ENCODE data around the gene IRAG1. TPM values are rescaled to one million over a fixed set of nuclear protein-coding genes. Genes with fewer than 3 reads are reported as not detected.

IRAG1 gene
- total RNA-seq, 2 donors from 2014 or later, result 3.5 to 18.7 TPM

DNA sequence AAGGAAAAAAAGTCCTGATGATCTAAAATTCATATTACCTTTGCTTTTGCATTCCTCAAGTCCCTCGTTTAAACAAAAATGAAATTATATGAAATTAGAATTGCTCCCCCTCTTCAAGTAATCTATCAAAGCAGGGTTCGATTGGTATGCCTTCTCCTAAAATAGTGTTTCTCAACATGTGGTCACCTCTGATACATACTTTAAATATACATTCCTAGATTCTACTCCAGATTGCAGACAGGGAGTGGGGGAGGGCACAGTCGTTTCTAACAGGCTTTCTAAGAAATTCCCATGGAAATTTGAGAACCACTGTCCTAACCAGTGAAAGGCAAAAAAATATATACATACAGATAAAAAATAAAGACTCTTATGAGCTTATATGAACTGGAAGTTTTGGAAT lies 22.6 kb upstream of the IRAG1 start:
- TF ChIP-seq, protein P1, sequence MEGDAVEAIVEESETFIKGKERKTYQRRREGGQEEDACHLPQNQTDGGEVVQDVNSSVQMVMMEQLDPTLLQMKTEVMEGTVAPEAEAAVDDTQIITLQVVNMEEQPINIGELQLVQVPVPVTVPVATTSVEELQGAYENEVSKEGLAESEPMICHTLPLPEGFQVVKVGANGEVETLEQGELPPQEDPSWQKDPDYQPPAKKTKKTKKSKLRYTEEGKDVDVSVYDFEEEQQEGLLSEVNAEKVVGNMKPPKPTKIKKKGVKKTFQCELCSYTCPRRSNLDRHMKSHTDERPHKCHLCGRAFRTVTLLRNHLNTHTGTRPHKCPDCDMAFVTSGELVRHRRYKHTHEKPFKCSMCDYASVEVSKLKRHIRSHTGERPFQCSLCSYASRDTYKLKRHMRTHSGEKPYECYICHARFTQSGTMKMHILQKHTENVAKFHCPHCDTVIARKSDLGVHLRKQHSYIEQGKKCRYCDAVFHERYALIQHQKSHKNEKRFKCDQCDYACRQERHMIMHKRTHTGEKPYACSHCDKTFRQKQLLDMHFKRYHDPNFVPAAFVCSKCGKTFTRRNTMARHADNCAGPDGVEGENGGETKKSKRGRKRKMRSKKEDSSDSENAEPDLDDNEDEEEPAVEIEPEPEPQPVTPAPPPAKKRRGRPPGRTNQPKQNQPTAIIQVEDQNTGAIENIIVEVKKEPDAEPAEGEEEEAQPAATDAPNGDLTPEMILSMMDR (IDR thresholded peaks at IDR 0.05), result no peak
- Histone ChIP-seq H3K27ac (no peak overlapping the region), H3K27me3 (no peaks in the 10 kb centered on the region), H3K36me3 (no peaks in the 10 kb centered on the region), H3K9me3 (no peaks in the 10 kb centered on the region), H3K4me3 (no peak overlapping the region), H3K4me1 (no peaks in the 10 kb centered on the region), H3K9ac (ENCODE audit: low read depth in 2 of 2, low read length in 2 of 2) (no peak overlapping the region)
- no peak for DNase-seq
- intact Hi-C loops (cut with DNase I), result no loop called here

DNA sequence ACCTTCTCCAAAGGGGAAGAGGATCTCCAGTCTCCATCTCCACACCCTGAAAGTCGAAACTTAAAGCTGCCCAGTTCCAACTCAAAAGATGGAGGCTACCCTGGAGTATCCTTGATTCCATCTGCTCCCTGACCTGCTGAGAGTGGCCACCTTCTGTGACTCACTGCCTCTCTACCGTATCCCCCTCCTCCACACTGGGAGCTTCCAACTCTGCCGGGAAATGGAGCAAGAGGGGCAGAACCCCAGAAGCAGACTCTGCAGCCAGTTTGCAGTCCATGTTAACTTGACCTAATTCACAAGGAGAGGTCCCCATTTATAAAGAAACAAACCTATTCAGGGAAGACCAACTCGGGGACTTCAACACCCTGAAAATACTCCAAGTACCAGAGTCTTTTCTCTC lies 22.0 kb upstream of the IRAG1 start:
- no peak overlapping the region for H3K9ac ChIP-seq (ENCODE audit: low read depth in 2 of 2, low read length in 2 of 2)
- no peak overlapping the region for H3K4me3 ChIP-seq
- H3K36me3 ChIP-seq, result no peaks in the 10 kb centered on the region
- H3K27ac ChIP-seq, result no peak overlapping the region
- H3K4me1 ChIP-seq, result no peaks in the 10 kb centered on the region
- no peak for DNase-seq
- H3K9me3 ChIP-seq, result no peaks in the 10 kb centered on the region
- H3K27me3 ChIP-seq, result no peaks in the 10 kb centered on the region
- intact Hi-C loops (cut with DNase I), result no loop called here
- TF ChIP-seq, protein P1 (IDR thresholded peaks at IDR 0.05), result no peak

DNA sequence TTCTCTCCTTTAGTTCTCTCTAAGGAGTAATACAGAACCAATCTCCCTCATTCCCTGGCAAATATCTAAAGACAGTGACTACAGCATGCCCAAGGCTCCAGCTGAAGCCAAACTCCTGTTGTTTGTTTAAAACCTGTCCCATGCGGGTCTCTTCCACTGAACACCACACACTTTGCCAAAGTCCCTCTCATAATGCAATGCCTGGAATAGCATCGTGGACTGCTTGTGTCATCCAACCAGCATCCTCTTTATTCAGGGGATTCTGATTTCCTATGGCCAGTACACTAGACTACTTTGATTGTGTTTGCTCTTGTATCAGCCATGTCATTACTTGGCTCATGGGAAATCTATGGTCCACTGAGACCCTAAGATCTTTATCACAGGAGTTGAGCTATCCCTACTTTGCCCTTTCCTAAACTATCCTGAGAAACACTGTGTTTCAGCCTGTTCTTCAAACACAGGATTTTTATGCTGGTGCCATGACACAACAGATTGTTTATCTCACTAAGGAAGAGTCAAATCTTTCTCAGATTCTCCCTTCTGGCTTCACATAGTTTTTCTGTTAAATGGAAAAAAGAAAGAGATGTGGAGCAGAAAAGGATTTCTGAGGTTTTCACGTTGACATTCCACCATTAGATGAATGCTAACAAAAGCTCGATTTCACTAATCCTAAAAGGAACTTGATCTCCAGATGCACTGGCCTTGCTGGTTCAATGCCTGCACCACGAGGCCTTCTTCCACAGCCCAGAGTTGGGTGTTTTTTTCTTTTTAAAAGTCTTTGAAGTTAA lies 15.9 kb upstream of the IRAG1 start:
- Histone ChIP-seq H3K9ac (ENCODE audit: low read depth in 2 of 2, low read length in 2 of 2) (no peak overlapping the region), H3K4me1 (no peaks in the 10 kb centered on the region), H3K27ac (peak overlapping the region; percentile 16), H3K9me3 (no peaks in the 10 kb centered on the region), H3K4me3 (no peak overlapping the region), H3K36me3 (no peaks in the 10 kb centered on the region), H3K27me3 (no peaks in the 10 kb centered on the region)
- TF ChIP-seq, protein P1 (IDR thresholded peaks at IDR 0.05), result no peak
- no peak for DNase-seq
- intact Hi-C loops (cut with DNase I), result no loop called here

DNA sequence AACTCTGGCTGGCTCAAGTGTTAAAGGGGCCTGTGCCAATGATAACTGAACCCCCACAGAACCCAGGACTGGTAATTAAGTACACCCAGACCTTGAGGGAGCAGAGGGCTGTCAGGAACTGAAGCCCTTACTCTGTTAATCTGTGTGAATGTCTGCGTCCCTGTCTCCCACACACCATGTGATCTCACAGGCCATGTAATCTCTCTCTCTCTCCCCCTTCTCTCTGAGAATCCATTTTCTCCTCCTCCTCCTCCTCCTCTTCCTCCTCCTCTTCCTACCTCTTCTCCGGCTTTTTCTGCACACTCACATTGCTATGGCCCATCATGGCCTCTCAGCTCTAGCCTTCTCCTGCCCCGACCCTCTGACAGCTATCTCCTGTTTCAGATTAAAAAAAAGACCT lies 14.6 kb upstream of the IRAG1 start:
- H3K27ac ChIP-seq, result no peak overlapping the region
- H3K27me3 ChIP-seq, result no peaks in the 10 kb centered on the region
- no peaks in the 10 kb centered on the region for H3K4me1 ChIP-seq
- no peaks in the 10 kb centered on the region for H3K36me3 ChIP-seq
- DNase-seq, result no peak
- no peak overlapping the region for H3K4me3 ChIP-seq
- intact Hi-C loops (cut with DNase I), result no loop called here
- H3K9ac ChIP-seq (ENCODE audit: low read depth in 2 of 2, low read length in 2 of 2), result no peak overlapping the region
- H3K9me3 ChIP-seq, result no peaks in the 10 kb centered on the region
- TF ChIP-seq, protein P1 (IDR thresholded peaks at IDR 0.05), result no peak

DNA sequence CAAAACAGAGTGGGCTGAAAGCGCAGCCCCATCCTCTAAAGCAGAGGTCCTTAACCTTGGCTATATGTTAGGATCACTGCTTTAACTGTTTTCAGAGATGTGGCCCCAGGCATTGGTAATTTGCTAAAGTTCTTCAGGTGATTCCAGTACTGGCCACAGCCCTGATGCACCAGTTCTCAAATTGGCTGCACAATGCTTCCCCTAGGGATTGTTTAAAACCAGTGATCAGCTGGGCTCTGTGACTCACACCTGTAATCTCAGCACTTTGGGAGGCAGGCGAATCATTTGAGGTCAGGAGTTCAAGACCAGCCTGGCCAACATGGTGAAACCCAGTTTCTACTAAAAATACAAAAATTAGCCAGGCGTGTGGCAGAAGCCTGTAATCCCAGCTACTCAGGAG lies 8.4 kb upstream of the IRAG1 start:
- TF ChIP-seq, protein P1 (IDR thresholded peaks at IDR 0.05), result no peak
- Histone ChIP-seq H3K36me3 (no peaks in the 10 kb centered on the region), H3K9ac (ENCODE audit: low read depth in 2 of 2, low read length in 2 of 2) (no peak overlapping the region), H3K27ac (no peak overlapping the region), H3K4me1 (no peaks in the 10 kb centered on the region), H3K4me3 (no peak overlapping the region), H3K27me3 (no peaks in the 10 kb centered on the region), H3K9me3 (no peaks in the 10 kb centered on the region)
- no peak for DNase-seq
- intact Hi-C loops (cut with DNase I), result no loop called here
